Activated CD4-positive, alpha-beta T cell treated with anti-CD3 and anti-CD28 coated beads, Interleukin-2, amount 10 ng/mL, durations not matched to agents 24 days and 14 days (primary cell): ENCODE results near the gene GJA4. TPM values are rescaled to one million over a fixed set of nuclear protein-coding genes. Genes with fewer than 3 reads are reported as not detected.
"Not testable (repeated sequence)": the region's sequence is repeated elsewhere in the genome, so short reads cannot be mapped to it uniquely, and the experiment has no call there.

Source experiments
- DNase-seq: peaks from one replicate; pipeline ENCODE4 v3.0.0; 2022
- H3K27ac Mint-ChIP-seq: one replicate; pipeline ENCODE4 v1.8.0; 2022; ENCODE audit warnings: mild to moderate bottlenecking, mixed read lengths
- H3K27me3 Mint-ChIP-seq: one replicate; pipeline ENCODE4 v1.8.0; 2022; ENCODE audit warnings: mixed read lengths
- H3K36me3 Mint-ChIP-seq: one replicate; pipeline ENCODE4 v1.8.0; 2022; ENCODE audit warnings: low read depth, mild to moderate bottlenecking, mixed read lengths
- H3K4me1 Mint-ChIP-seq: one replicate; pipeline ENCODE4 v1.8.0; 2021; ENCODE audit warnings: mixed read lengths
- H3K4me3 Mint-ChIP-seq: one replicate; pipeline ENCODE4 v1.8.0; 2022; ENCODE audit warnings: mild to moderate bottlenecking, moderate library complexity, mixed read lengths
- H3K9me3 Mint-ChIP-seq: one replicate; pipeline ENCODE4 v1.8.0; 2021; ENCODE audit warnings: mixed read lengths
- intact Hi-C: fragments of 100-400 bp; cut with micrococcal nuclease; formaldehyde crosslinking; loops from one replicate; pipeline ENCODE4 v1.15.1; 2023
- total RNA-seq: library from RNA; stranded (reverse); gene quantifications from 2 replicates; pipeline ENCODE4 v1.2.3, GENCODE V29; 2022

GJA4 gene
- total RNA-seq, 1 donor from 2014 or later = not detected

DNA sequence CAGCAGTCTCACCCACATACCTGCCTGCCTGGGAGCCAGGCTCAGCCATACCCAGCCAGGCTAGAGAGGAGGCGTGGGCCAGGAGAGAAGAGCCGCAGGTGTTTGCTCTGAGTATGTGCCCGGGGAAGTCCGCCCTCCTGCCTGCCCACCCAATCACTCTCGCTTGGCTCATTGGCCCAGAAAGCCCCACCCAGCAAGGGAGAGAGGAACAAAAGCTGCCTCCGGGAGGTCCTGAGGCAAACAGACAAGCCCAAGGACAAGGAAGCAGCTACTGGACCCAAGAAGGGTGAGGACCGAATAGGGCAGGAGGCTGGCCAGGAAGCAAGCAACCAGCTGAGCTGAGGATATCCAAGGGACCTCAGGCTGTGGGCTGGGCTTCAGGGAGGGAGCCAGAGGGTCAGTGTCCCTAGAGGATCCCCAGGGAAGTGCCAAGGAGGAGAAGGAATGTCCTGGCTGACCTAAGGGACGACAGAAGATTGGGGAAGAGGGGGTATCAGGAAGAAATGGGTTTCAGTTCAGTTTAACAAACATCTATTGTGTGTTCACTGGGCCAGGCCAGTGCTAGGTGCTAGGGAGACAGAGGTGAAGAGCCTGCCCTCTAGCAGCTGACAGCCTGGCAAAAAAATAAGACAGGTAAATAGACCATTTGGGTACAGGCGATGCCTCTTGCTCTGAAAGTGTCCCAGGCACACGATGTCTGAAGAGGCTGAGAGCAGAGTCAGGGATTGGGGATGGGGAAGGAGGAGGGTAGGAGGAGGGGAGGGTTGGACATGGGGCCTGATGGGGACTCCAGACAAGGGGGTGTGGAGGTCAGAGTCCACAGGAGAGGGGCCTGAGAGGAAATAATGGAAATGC, 33.1 kb upstream of the GJA4 start, which contains the start of gene GJB4:
Gene GJB4, plus strand, starts transcription at position 238 of the 855 bp plus-strand sequence. CDS start 1,515 bp downstream, outside the sequence.
- no peaks in the 10 kb centered on the region for H3K36me3 Mint-ChIP-seq
- no peaks in the 10 kb centered on the region for H3K9me3 Mint-ChIP-seq
- H3K4me3 Mint-ChIP-seq = no peak within 1 kb of the TSS
- H3K4me1 Mint-ChIP-seq = no peaks in the 10 kb centered on the region
- no peak within 1 kb of the TSS for H3K27ac Mint-ChIP-seq
- DNase-seq = no peak
- intact Hi-C loops = no loop called here
- H3K27me3 Mint-ChIP-seq = no peaks in the 10 kb centered on the region

DNA sequence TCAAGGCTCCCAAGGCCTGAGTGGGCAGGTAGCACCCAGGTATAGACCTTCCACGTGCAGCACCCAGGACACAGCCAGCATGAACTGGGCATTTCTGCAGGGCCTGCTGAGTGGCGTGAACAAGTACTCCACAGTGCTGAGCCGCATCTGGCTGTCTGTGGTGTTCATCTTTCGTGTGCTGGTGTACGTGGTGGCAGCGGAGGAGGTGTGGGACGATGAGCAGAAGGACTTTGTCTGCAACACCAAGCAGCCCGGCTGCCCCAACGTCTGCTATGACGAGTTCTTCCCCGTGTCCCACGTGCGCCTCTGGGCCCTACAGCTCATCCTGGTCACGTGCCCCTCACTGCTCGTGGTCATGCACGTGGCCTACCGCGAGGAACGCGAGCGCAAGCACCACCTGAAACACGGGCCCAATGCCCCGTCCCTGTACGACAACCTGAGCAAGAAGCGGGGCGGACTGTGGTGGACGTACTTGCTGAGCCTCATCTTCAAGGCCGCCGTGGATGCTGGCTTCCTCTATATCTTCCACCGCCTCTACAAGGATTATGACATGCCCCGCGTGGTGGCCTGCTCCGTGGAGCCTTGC, 31.5 kb upstream of the GJA4 start:
- Mint-ChIP-seq H3K9me3 (no peaks in the 10 kb centered on the region), H3K4me1 (no peaks in the 10 kb centered on the region), H3K4me3 (no peak overlapping the region), H3K27ac (no peak overlapping the region), H3K27me3 (no peaks in the 10 kb centered on the region), H3K36me3 (no peaks in the 10 kb centered on the region)
- intact Hi-C loops = no loop called here
- no peak for DNase-seq

DNA sequence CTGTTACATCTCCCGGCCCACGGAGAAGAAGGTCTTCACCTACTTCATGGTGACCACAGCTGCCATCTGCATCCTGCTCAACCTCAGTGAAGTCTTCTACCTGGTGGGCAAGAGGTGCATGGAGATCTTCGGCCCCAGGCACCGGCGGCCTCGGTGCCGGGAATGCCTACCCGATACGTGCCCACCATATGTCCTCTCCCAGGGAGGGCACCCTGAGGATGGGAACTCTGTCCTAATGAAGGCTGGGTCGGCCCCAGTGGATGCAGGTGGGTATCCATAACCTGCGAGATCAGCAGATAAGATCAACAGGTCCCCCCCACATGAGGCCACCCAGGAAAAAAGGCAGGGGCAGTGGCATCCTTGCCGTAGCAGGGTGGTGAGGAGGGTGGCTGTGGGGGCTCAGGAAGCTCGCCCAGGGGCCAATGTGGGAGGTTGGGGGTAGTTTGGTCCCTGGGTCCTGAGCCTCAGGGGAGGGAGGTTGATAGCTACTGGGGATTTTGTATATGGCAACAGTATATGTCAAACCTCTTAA, 31.0 kb upstream of the GJA4 start:
- H3K36me3 Mint-ChIP-seq = no peaks in the 10 kb centered on the region
- H3K4me1 Mint-ChIP-seq = no peaks in the 10 kb centered on the region
- H3K4me3 Mint-ChIP-seq = no peak overlapping the region
- no peaks in the 10 kb centered on the region for H3K27me3 Mint-ChIP-seq
- intact Hi-C loops = no loop called here
- H3K9me3 Mint-ChIP-seq = no peaks in the 10 kb centered on the region
- H3K27ac Mint-ChIP-seq = no peak overlapping the region
- no peak for DNase-seq

DNA sequence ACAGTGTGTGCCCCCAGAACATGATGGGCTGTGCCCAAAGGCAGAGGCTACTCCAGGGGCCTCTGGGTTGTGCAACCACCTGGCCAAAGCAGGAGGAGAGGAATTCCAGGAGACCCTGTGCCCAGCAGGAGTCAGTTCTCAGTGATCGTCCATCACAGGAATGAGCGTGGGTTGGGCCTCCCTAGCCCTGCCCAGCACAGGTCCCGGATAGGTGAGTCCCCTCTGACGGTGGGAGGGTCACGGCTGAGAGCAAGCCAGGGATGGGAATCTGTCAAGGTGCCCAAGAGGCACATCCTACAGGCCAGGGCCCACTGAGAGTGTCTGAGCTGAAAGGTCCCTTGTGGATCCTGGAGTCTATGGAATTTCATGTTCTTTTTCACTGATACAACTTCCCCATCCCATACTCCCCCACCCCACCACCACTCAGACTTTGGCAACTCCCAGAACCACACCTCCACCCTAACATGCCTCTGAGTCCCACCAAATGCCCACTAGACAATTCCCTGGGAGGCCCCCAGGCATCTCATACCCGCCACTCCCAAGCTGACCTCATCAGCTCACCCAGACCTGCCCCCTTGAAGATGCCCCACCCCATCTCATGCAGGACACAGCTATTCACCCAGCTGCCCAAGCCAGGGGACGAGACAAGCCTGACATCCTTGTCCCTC, 30.2 kb upstream of the GJA4 start:
- Mint-ChIP-seq H3K27ac (no peak overlapping the region), H3K36me3 (no peaks in the 10 kb centered on the region), H3K4me1 (no peaks in the 10 kb centered on the region), H3K9me3 (no peaks in the 10 kb centered on the region), H3K4me3 (no peak overlapping the region), H3K27me3 (no peaks in the 10 kb centered on the region)
- DNase-seq = no peak
- intact Hi-C loops = no loop called here

DNA sequence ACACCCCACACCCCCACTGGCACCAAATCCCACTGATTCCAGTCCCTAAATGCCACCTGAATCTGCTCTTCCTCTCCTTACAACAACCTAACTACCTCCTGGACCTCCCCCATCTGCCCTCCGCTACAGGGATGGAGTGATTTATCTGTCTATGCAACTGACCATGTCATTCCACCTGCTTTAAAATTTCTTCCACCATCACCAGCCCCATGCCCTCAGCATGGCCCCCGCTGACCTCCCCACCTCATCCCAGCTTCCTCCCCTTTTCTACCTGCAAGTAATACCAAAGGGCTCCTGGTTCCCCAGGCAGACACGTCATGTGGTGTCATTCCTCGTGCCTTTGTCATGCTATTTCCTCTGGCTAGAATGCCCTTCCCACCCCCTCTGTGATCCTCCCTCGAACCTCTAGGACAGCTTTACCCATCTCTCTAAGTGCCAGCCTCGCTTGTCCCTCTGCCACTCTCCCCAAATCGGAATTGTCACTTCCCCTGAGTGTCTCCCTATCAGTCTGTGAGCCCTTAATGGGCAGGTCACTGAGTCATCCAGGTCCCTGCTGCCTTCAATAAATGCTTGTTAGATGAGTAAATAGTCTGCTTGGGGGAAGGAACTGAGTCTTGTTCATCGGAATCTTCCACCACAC, 29.5 kb upstream of the GJA4 start:
- intact Hi-C loops = no loop called here
- Mint-ChIP-seq H3K27ac (no peak overlapping the region), H3K4me3 (no peak overlapping the region), H3K4me1 (no peaks in the 10 kb centered on the region), H3K9me3 (no peaks in the 10 kb centered on the region), H3K27me3 (no peaks in the 10 kb centered on the region), H3K36me3 (no peaks in the 10 kb centered on the region)
- no peak for DNase-seq

DNA sequence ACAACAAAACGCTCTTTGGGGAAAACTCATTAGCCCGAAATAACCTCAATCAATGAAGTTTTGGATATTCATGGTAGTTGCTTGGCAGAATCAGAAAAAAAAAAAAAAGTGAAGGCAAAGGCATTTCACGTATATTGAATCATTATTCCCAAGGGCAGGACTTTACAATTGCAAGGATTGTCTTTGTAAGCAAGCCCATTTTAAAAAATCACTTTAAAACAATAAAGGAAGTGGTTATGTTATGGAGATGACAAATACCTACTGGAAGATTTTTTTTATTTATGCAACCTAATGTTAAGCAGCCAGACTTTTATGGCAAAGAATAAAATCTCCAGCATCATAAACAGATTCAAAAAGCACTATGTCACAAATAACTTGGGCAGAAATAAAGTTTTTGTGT, 23.9 kb upstream of the GJA4 start:
- H3K4me1 Mint-ChIP-seq = no peaks in the 10 kb centered on the region

DNA sequence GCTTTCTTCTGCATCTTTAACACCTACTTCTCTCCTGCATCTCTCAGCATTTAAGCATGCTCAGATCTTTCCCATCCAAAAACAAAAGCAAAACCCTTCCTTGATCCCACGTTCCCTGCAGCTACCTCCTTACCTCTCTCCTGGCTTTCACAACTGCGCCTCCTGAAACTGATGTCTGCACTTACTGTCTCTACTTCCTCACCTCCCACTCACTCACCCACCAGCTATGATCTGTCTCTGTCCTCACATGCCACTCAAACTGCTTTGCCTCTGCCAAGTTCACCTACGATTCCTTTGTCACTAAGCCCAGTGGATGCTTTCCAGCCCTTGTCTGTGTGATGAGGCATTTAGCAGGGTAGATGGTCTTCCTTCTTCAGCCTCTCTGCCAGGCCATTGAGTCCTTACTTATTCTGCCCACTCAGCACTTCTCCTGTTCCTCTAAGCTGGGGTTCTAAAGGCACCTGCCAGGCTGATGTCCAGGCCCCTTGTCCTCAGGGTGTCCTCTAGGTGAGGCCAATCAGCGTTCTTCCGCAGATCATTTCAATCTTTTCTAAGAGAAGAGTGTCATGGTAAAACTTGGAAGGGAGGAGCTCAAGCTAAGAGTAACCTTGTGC, 21.8 kb upstream of the GJA4 start:
- intact Hi-C loops = no loop called here
- DNase-seq = no peak
- Mint-ChIP-seq H3K27ac (no peak overlapping the region), H3K4me1 (no peaks in the 10 kb centered on the region), H3K27me3 (no peaks in the 10 kb centered on the region), H3K36me3 (no peaks in the 10 kb centered on the region), H3K4me3 (no peak overlapping the region), H3K9me3 (no peaks in the 10 kb centered on the region)

More for the DNA sequence above, 23.9 kb upstream of the GJA4 start:
- Mint-ChIP-seq H3K9me3 (no peaks in the 10 kb centered on the region), H3K27me3 (no peaks in the 10 kb centered on the region), H3K27ac (no peak overlapping the region), H3K36me3 (no peaks in the 10 kb centered on the region), H3K4me3 (no peak overlapping the region)
- intact Hi-C loops = no loop called here
- no peak for DNase-seq

DNA sequence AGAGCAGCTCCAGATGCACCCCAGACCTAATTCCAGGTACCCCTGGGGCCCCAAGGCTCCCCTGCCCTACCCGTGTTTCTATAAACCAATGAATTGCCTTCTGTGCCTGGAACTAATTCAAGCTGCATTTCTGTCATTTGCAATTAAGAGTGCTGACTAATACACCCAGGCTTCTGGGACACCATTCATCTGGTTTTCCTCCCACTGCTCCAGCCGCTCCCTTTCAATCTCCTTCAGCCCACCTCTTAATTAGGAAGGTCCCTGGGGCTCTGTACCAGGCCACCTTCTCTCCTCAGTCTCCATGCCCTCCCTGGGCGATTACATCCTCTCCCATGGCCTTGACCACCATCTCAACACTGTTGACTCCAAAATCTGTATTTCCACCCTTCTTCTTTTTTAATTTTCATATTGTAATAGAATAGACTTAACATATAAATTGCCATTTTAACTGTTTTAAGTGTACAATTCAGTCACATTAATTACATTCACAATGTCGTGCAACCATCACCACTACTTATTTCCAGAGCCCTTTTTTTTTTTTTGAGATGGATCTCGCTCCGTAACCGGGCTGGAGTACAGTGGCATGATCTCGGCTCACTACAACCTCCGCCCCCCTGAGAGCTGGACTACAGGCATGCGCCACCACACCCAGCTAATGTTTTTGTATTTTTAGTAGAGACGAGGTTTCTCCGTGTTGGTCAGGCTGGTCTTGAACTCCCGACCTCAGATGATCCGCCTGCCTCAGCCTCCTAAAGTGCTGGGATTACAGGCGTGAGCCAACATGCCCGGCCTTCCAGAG, 21.0 kb upstream of the GJA4 start:
- Mint-ChIP-seq H3K9me3 (no peaks in the 10 kb centered on the region), H3K27me3 (no peaks in the 10 kb centered on the region), H3K4me1 (no peaks in the 10 kb centered on the region), H3K36me3 (no peaks in the 10 kb centered on the region), H3K4me3 (no peak overlapping the region), H3K27ac (no peak overlapping the region)
- DNase-seq = no peak
- intact Hi-C loops = no loop called here

DNA sequence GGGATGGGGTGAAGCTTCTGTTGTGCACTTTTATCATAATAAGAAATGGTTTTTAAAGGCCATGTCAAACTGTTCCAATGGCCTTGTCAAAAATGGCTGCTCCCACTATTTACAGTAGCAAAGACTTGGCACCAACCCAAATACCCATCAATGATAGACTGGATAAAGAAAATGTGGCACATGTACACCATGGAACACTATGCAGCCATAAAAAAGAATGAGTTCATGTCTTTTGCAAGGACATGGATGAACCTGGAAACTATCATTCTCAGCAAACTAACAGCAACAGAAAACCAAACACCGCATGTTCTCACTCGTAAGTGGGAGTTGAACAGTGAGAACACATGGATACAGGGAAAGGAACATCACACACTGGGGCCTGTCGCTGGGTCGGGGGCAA, 19.7 kb upstream of the GJA4 start:
- H3K27ac Mint-ChIP-seq, H3K9me3 Mint-ChIP-seq, H3K4me1 Mint-ChIP-seq, H3K36me3 Mint-ChIP-seq, H3K4me3 Mint-ChIP-seq, H3K27me3 Mint-ChIP-seq, intact Hi-C loops, DNase-seq: not testable (repeated sequence)

DNA sequence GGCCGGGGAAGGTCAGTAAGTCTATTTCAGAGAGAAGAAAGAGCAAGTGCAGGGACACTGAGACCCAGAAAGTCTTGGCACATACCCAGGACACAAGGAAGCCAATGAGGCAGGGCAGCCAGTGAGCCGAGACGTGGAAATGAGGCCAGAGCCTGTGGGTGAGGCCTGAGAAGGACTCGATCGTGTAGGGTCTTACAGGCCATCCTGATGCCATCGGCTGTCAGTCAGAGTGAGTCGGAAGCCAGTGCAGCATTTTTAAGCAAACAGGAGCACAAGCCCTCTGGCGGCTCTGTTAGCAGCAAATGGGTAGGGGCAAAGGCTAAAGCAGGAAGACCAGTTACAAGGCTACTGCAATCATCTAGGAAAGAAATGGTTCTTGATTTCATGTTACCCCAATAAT, 17.8 kb upstream of the GJA4 start:
- DNase-seq = no peak
- Mint-ChIP-seq H3K4me1 (no peaks in the 10 kb centered on the region), H3K27me3 (peaks cover 17% of the 10 kb centered on the region), H3K4me3 (no peak overlapping the region), H3K36me3 (no peaks in the 10 kb centered on the region), H3K9me3 (no peaks in the 10 kb centered on the region), H3K27ac (no peak overlapping the region)
- intact Hi-C loops = no loop called here

DNA sequence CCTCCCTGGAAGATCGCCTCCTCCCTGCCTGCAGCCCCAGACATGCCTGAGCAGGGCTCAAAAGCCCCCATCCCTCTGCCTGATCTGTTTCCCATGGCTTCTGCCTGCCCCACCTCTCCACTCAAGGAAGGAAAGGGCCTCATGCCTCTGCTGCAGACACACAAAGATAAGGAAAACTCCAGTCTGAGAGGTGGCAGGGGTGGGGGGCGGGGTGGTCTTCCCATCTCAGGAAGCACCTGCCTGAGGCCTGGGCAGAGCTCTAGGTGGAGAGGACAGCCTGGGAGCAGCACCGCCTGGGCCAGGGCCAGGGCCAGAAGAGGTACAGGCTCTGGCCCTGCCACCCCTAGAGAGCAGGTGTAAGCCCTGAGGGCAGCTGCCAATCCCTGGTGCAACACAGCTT, 15.9 kb upstream of the GJA4 start:
- Mint-ChIP-seq H3K36me3 (no peaks in the 10 kb centered on the region), H3K27me3 (peaks cover 26% of the 10 kb centered on the region), H3K27ac (no peak overlapping the region), H3K4me1 (no peaks in the 10 kb centered on the region), H3K9me3 (no peaks in the 10 kb centered on the region), H3K4me3 (no peak overlapping the region)
- intact Hi-C loops = no loop called here
- no peak for DNase-seq

DNA sequence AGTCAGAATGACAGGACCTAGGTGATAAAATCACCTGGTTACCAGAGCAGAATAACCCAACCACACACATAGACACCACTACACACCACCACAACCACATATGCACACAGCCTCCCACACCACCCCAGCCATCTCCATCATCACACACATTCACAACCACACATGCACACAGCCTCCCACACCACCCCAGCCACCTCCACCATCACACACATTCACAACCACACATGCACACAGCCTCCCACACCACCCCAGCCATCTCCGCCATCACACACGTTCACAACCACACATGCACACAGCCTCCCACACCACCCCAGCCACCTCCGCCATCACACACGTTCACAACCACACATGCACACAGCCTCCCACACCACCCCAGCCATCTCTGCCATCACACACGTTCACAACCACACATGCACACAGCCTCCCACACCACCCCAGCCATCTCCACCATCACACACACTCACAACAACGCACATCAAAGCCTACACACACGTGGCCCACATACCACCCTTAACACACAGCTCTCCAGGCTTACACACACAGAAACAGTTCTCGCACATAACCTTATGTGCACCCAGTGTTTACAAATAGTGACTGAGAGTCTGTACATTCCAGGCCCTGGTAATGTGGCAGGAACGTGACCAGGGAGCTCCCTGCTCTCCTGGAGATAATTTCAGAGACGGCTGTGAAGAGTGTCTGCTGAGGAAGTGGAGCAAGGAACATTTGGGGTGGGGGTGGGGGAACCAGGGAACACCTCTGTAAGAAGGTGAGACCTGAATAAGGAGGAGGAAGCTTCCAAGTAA, 15.1 kb upstream of the GJA4 start:
- H3K27me3 Mint-ChIP-seq = peaks cover 31% of the 10 kb centered on the region
- H3K36me3 Mint-ChIP-seq = no peaks in the 10 kb centered on the region
- no peaks in the 10 kb centered on the region for H3K9me3 Mint-ChIP-seq
- H3K4me1 Mint-ChIP-seq = no peaks in the 10 kb centered on the region
- no peak overlapping the region for H3K4me3 Mint-ChIP-seq
- no peak overlapping the region for H3K27ac Mint-ChIP-seq
- DNase-seq = no peak
- intact Hi-C loops = no loop called here
